CD14-positive monocyte (primary cell): ENCODE data around the gene SRPRA. TPM values are rescaled to one million over a fixed set of nuclear protein-coding genes. Genes with fewer than 3 reads are reported as not detected.
A peak's percentile ranks its signal among the peaks of the same experiment; 100 is the strongest.

Source experiments
- DNase-seq, 3 donors: peaks; one replicate each; pipeline ENCODE4 v3.0.0-alpha.2; 2011 to 2022
- H2AFZ ChIP-seq: 2 replicates; pipeline ENCODE4 v1.6.0; 2012; ENCODE audit warnings: mild to moderate bottlenecking, low read depth, low read length, inconsistent platforms; ENCODE audit not compliant: insufficient read depth, poor library complexity, severe bottlenecking
- H3K27ac ChIP-seq, 2 donors: 1 replicate in 1 of 2; 2 replicates in 1 of 2; pipeline ENCODE4 v1.5.1; 2012 to 2013; ENCODE audit warnings: low read length in 2 of 2, control low read depth in 1 of 2, inconsistent platforms in 1 of 2, low read depth in 1 of 2, mild to moderate bottlenecking in 1 of 2
- H3K27me3 ChIP-seq, 2 donors: one replicate each; pipeline versions ENCODE4 v1.6.0 to v1.6.1; 2011 to 2013; ENCODE audit warnings: low read length in 2 of 2; ENCODE audit not compliant: control insufficient read depth in 2 of 2, insufficient read depth in 2 of 2
- H3K36me3 ChIP-seq, 2 donors: replicated peaks in 1 of 2; 1 replicate in 1 of 2; 2 replicates in 1 of 2; pipeline versions ENCODE4 v1.5.1 to v1.6.1; 2012 to 2013; ENCODE audit warnings: low read length in 2 of 2, control low read depth in 1 of 2, inconsistent platforms in 1 of 2, mild to moderate bottlenecking in 1 of 2; ENCODE audit not compliant: insufficient read depth in 2 of 2, control insufficient read depth in 1 of 2
- H3K4me1 ChIP-seq, 2 donors: 1 replicate in 1 of 2; 2 replicates in 1 of 2; pipeline versions ENCODE4 v1.5.1 to v1.6.1; 2012 to 2013; ENCODE audit warnings: low read length in 2 of 2, control low read depth in 1 of 2, inconsistent platforms in 1 of 2, mild to moderate bottlenecking in 1 of 2, moderate library complexity in 1 of 2; ENCODE audit not compliant: insufficient read depth in 2 of 2, control insufficient read depth in 1 of 2
- H3K4me2 ChIP-seq: replicated peaks from 2 replicates; pipeline ENCODE3; 2012; ENCODE audit warnings: low read length, moderate library complexity, mild to moderate bottlenecking; ENCODE audit not compliant: poor library complexity, severe bottlenecking; ENCODE audit errors: extremely low read depth
- H3K4me3 ChIP-seq, 3 experiments: fragments of 200-600 bp in 1 of 3; sonication (generic) in 1 of 3; replicated peaks in 1 of 3; 1 replicate in 2 of 3; 2 replicates in 1 of 3; pipeline ENCODE4 v1.5.1; 2011 to 2013; ENCODE audit warnings: low read length in 3 of 3, mild to moderate bottlenecking in 3 of 3, control low read depth in 2 of 3, low read depth in 2 of 3, inconsistent platforms in 1 of 3, moderate library complexity in 1 of 3
- H3K79me2 ChIP-seq: 2 replicates; pipeline ENCODE4 v1.6.0; 2012; ENCODE audit warnings: mild to moderate bottlenecking, control low read depth, inconsistent platforms, low read length, moderate library complexity; ENCODE audit not compliant: insufficient read depth
- H3K9ac ChIP-seq: 2 replicates; pipeline ENCODE4 v1.6.0; 2017; ENCODE audit warnings: low read length, mild to moderate bottlenecking; ENCODE audit not compliant: insufficient read depth, poor library complexity, severe bottlenecking
- H3K9me3 ChIP-seq, 2 donors: replicated peaks in 1 of 2; 1 replicate in 1 of 2; 2 replicates in 1 of 2; pipeline versions ENCODE4 v1.5.1 to v1.6.1; 2012 to 2013; ENCODE audit warnings: low read length in 2 of 2, control low read depth in 1 of 2; ENCODE audit not compliant: control insufficient read depth in 1 of 2, insufficient read depth in 1 of 2
- H4K20me1 ChIP-seq: 2 replicates; pipeline ENCODE4 v1.6.0; 2012; ENCODE audit warnings: mild to moderate bottlenecking, low read length, control low read depth, moderate library complexity; ENCODE audit not compliant: insufficient read depth
- H3K27ac Mint-ChIP-seq, 7 donors: one replicate each; pipeline ENCODE4 v1.8.0; 2020; ENCODE audit warnings: mild to moderate bottlenecking in 7 of 7, mixed read lengths in 7 of 7, moderate library complexity in 6 of 7, inconsistent platforms in 2 of 7
- H3K27me3 Mint-ChIP-seq, 3 donors: one replicate each; pipeline ENCODE4 v1.8.0; 2021 to 2022; ENCODE audit warnings: low read depth in 3 of 3, mild to moderate bottlenecking in 3 of 3, mixed read lengths in 3 of 3, moderate library complexity in 3 of 3, inconsistent platforms in 1 of 3
- H3K36me3 Mint-ChIP-seq, 2 donors: one replicate each; pipeline ENCODE4 v1.8.0; 2020; ENCODE audit warnings: mixed read lengths in 2 of 2, inconsistent platforms in 1 of 2, mild to moderate bottlenecking in 1 of 2
- H3K4me1 Mint-ChIP-seq: one replicate; pipeline ENCODE4 v1.8.0; 2020; ENCODE audit warnings: mild to moderate bottlenecking, mixed read lengths
- H3K4me3 Mint-ChIP-seq, 2 donors: one replicate each; pipeline ENCODE4 v1.8.0; 2020; ENCODE audit warnings: mild to moderate bottlenecking in 2 of 2, mixed read lengths in 2 of 2, moderate library complexity in 1 of 2
- H3K9me3 Mint-ChIP-seq, 7 donors: one replicate each; pipeline ENCODE4 v1.8.0; 2020 to 2022; ENCODE audit warnings: mixed read lengths in 7 of 7, mild to moderate bottlenecking in 6 of 7, moderate library complexity in 6 of 7, inconsistent platforms in 2 of 7
- WGBS: methylation state at CpG from one replicate; pipeline ENCODE4 v1.1.5; 2013; ENCODE audit warnings: missing lambda C conversion rate; ENCODE audit not compliant: insufficient coverage; 5-methylcytosine and 5-hydroxymethylcytosine counted together
- intact Hi-C, 2 donors: fragments of 100-400 bp; cut with micrococcal nuclease; formaldehyde crosslinking; loops; one replicate each; pipeline versions ENCODE4 v1.15.0 to v1.15.1; 2023
- polyA plus RNA-seq, 3 donors: library from polyadenylated mRNA; depleted of rRNA in 1 of 3; unstranded in 2 of 3; stranded (reverse) in 1 of 3; fragments of 300-500 nt in 2 of 3; fragments of >200 nt in 1 of 3; fragmentation: Illumina TruSeq in 2 of 3; gene quantifications; 1 replicate in 2 of 3; 2 replicates in 1 of 3; pipeline ENCODE4 v1.2.3, GENCODE V29; 2012 to 2021
- TF ChIP-seq, protein P1 (sequence below): fragments of 200-600 bp; IDR thresholded peaks from one replicate; pipeline ENCODE4 v1.8.0; 2022; ENCODE audit warnings: antibody characterized with exemption, mild to moderate bottlenecking

The SRPRA gene
- polyA plus RNA-seq, 3 donors: 68.7 to 123 (median 87.6) TPM

GRCh38 chr11:126268361-126268707 is 361 bp downstream of the SRPRA start:
- peaks cover 53 to 54% of the 10 kb centered on the region in 2 donors for H3K36me3 Mint-ChIP-seq
- H3K9me3 Mint-ChIP-seq: no peaks in the 10 kb centered on the region
- Histone ChIP-seq H3K9me3 (no peaks in the 10 kb centered on the region), H3K27ac (peak overlapping the region; percentile 74 to 99), H3K9ac (peak overlapping the region; percentile 94), H4K20me1 (peaks cover 14% of the 10 kb centered on the region), H2AFZ (peak overlapping the region; percentile 76), H3K4me3 (peak overlapping the region; percentile 87 to 93 (median 89)), H3K27me3 (no peaks in the 10 kb centered on the region), H3K79me2 (peaks cover 43% of the 10 kb centered on the region), H3K36me3 (peaks cover 51 to 52% of the 10 kb centered on the region in 2 donors), H3K4me1 (peaks cover 15 to 17% of the 10 kb centered on the region in 2 donors), H3K4me2 (peak overlapping the region; percentile 96)
- peak overlapping the region; percentile 95 to 98 (median 97) for H3K27ac Mint-ChIP-seq
- no peak for DNase-seq
- H3K4me1 Mint-ChIP-seq: peaks cover 18% of the 10 kb centered on the region
- H3K4me3 Mint-ChIP-seq: peak overlapping the region; percentile 94 to 95
- TF ChIP-seq, protein P1, sequence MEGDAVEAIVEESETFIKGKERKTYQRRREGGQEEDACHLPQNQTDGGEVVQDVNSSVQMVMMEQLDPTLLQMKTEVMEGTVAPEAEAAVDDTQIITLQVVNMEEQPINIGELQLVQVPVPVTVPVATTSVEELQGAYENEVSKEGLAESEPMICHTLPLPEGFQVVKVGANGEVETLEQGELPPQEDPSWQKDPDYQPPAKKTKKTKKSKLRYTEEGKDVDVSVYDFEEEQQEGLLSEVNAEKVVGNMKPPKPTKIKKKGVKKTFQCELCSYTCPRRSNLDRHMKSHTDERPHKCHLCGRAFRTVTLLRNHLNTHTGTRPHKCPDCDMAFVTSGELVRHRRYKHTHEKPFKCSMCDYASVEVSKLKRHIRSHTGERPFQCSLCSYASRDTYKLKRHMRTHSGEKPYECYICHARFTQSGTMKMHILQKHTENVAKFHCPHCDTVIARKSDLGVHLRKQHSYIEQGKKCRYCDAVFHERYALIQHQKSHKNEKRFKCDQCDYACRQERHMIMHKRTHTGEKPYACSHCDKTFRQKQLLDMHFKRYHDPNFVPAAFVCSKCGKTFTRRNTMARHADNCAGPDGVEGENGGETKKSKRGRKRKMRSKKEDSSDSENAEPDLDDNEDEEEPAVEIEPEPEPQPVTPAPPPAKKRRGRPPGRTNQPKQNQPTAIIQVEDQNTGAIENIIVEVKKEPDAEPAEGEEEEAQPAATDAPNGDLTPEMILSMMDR: no peak
- H3K27me3 Mint-ChIP-seq: peaks cover 0 to 1% (median 0%) of the 10 kb centered on the region in 3 donors
- intact Hi-C loops: loop anchor here (2.0 to 5.0 kb wide), 3 partner anchors 56 to 676 kb away; partner anchors contain the start of genes FAM118B (in 2 of the 2), RPUSD4 (in 2 of the 2) and STT3A (in 1 of the 2)
- WGBS: 0% methylated on average over 22 of the region's 23 CpGs

GRCh38 chr11:126267650-126268049 is 1.0 kb downstream of the SRPRA start:
- Mint-ChIP-seq H3K9me3 (no peaks in the 10 kb centered on the region), H3K4me3 (peak overlapping the region; percentile 94 to 95), H3K27ac (peak overlapping the region; percentile 95 to 98 (median 97)), H3K4me1 (peaks cover 18% of the 10 kb centered on the region), H3K36me3 (peaks cover 53 to 54% of the 10 kb centered on the region in 2 donors), H3K27me3 (peaks cover 0 to 1% (median 0%) of the 10 kb centered on the region in 3 donors)
- H3K9me3 ChIP-seq: no peaks in the 10 kb centered on the region
- TF ChIP-seq, protein P1: no peak
- 80% methylated on average over 1 of the region's 6 CpGs for WGBS
- peaks cover 15 to 17% of the 10 kb centered on the region in 2 donors for H3K4me1 ChIP-seq
- peak overlapping the region; percentile 76 for H2AFZ ChIP-seq
- intact Hi-C loops: loop anchor here (2.0 to 5.0 kb wide), 3 partner anchors 55 to 675 kb away; partner anchors contain the start of genes FAM118B (in 2 of the 2), RPUSD4 (in 2 of the 2) and STT3A (in 1 of the 2)
- peaks cover 43% of the 10 kb centered on the region for H3K79me2 ChIP-seq
- DNase-seq: no peak
- peak overlapping the region; percentile 87 to 93 (median 89) for H3K4me3 ChIP-seq
- peak overlapping the region; percentile 94 for H3K9ac ChIP-seq
- H3K36me3 ChIP-seq: peaks cover 51 to 52% of the 10 kb centered on the region in 2 donors
- peak overlapping the region in 1 of 2 donors; percentile 99 for H3K27ac ChIP-seq
- peaks cover 16% of the 10 kb centered on the region for H4K20me1 ChIP-seq
- H3K4me2 ChIP-seq: peak overlapping the region; percentile 96
- no peaks in the 10 kb centered on the region for H3K27me3 ChIP-seq
